Activated naive CD8-positive, alpha-beta T cell treated with anti-CD3 and anti-CD28 coated beads for 36 hours (primary cell): ENCODE measurements around the gene PNPLA1. TPM values are rescaled to one million over a fixed set of nuclear protein-coding genes. Genes with fewer than 3 reads are reported as not detected.

Experiments used
- DNase-seq: peaks from one replicate; pipeline ENCODE4 v3.0.0; 2021
- H3K27ac Mint-ChIP-seq: one replicate; pipeline ENCODE4 v1.8.0; 2022; ENCODE audit warnings: mild to moderate bottlenecking, moderate library complexity, mixed read lengths
- H3K27me3 Mint-ChIP-seq: one replicate; pipeline ENCODE4 v1.8.0; 2022; ENCODE audit warnings: mild to moderate bottlenecking, mixed read lengths
- H3K36me3 Mint-ChIP-seq: one replicate; pipeline ENCODE4 v1.8.0; 2021; ENCODE audit warnings: mild to moderate bottlenecking, mixed read lengths
- H3K4me1 Mint-ChIP-seq: one replicate; pipeline ENCODE4 v1.8.0; 2021; ENCODE audit warnings: mixed read lengths
- H3K4me3 Mint-ChIP-seq: one replicate; pipeline ENCODE4 v1.8.0; 2022; ENCODE audit warnings: mild to moderate bottlenecking, moderate library complexity, mixed read lengths
- H3K9me3 Mint-ChIP-seq: one replicate; pipeline ENCODE4 v1.8.0; 2022; ENCODE audit warnings: mixed read lengths
- total RNA-seq, 2 experiments: library from RNA; stranded (reverse); gene quantifications; one replicate each; pipeline ENCODE4 v1.2.3, GENCODE V29; 2021

PNPLA1 gene
- total RNA-seq, 2 experiments from 2014 or later, result not detected

GRCh38 chr6:36241728-36242127 lies 28.1 kb upstream of the PNPLA1 start:
- DNase-seq, result no peak
- H3K9me3 Mint-ChIP-seq, result no peaks in the 10 kb centered on the region
- H3K4me3 Mint-ChIP-seq, result no peak overlapping the region
- peaks cover 9% of the 10 kb centered on the region for H3K4me1 Mint-ChIP-seq
- H3K27me3 Mint-ChIP-seq, result peaks cover 15% of the 10 kb centered on the region
- no peak overlapping the region for H3K27ac Mint-ChIP-seq
- no peaks in the 10 kb centered on the region for H3K36me3 Mint-ChIP-seq

DNA sequence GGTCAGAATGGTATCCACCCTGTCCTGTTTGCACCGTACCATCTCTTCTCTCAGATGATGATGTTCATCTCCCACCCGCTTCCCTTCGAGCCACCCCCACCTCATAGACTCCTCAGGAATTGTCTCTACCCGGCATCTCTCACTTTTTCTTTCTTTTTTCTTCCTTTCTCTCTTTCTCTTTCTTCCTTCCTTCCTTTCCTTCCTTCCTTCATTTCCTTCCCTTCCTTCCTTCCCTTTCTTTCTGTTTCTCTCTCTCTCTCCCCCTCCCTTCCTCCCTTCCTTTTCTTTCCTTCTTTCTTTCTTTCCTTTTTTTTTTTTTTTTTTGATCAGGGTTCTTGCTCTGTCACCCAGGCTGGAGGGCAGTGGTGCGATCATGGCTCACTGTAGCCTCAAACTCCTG lies 27.7 kb upstream of the PNPLA1 start:
- no peak overlapping the region for H3K27ac Mint-ChIP-seq
- no peaks in the 10 kb centered on the region for H3K9me3 Mint-ChIP-seq
- H3K4me3 Mint-ChIP-seq, result no peak overlapping the region
- peaks cover 9% of the 10 kb centered on the region for H3K4me1 Mint-ChIP-seq
- H3K36me3 Mint-ChIP-seq, result no peaks in the 10 kb centered on the region
- peaks cover 15% of the 10 kb centered on the region for H3K27me3 Mint-ChIP-seq
- no peak for DNase-seq

DNA sequence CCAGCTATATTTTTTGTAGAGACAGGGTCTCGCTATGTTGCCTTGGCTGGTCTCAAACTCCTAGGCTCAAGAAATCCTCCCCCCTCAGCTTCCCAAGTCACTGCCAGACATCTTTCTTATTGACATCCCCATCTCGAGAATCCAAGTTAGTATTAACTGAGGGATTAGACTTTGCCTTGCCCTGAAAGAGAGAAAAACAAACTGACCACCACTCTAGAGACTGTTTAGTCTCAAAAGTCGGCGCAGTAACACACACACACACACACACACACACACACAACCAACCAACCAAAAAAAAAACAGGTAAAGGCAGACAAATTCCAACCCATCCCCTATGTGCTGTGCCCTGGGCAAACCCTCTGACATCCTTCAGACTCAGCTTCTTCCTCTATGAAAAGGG lies 27.2 kb upstream of the PNPLA1 start:
- Mint-ChIP-seq H3K27ac (no peak overlapping the region), H3K27me3 (peaks cover 15% of the 10 kb centered on the region), H3K9me3 (no peaks in the 10 kb centered on the region), H3K4me3 (no peak overlapping the region), H3K36me3 (no peaks in the 10 kb centered on the region), H3K4me1 (peaks cover 9% of the 10 kb centered on the region)
- no peak for DNase-seq

- H3K4me3 Mint-ChIP-seq, result no peak overlapping the region
- H3K36me3 Mint-ChIP-seq, result no peaks in the 10 kb centered on the region
- H3K27me3 Mint-ChIP-seq, result peaks cover 15% of the 10 kb centered on the region
- H3K4me1 Mint-ChIP-seq, result peaks cover 9% of the 10 kb centered on the region
- H3K9me3 Mint-ChIP-seq, result no peaks in the 10 kb centered on the region
- H3K27ac Mint-ChIP-seq, result no peak overlapping the region
- no peak for DNase-seq
These were observed 26.2 kb upstream of the PNPLA1 start for GRCh38 chr6:36243562-36244212.

GRCh38 chr6:36244641-36245280 lies 25.1 kb upstream of the PNPLA1 start:
- peaks cover 15% of the 10 kb centered on the region for H3K27me3 Mint-ChIP-seq
- no peak overlapping the region for H3K4me3 Mint-ChIP-seq

DNA sequence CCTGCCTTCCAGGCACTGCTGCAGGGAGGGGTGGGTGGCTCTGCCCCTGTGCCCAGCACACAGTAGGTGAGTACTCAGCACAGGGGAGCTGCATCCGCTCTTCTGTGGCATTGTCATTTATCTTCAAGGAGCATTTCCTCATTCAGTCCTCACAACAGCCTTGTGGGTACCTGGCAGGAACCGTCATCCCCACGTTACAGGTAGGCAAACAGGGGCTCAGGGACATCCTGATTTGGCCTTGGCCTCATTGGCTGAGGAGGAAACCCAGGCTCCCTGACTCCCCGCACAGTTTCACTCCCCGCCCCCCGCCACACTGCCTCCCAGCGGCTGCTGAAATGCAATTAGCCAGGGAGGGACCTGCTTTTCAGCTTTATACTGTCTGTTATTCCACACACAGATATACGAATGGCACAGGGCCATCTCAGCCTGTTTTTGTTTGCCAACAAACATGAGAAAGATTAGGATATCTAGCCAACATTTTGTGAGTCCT lies 24.2 kb upstream of the PNPLA1 start:
- H3K9me3 Mint-ChIP-seq, result no peaks in the 10 kb centered on the region
- H3K36me3 Mint-ChIP-seq, result no peaks in the 10 kb centered on the region
- no peak overlapping the region for H3K27ac Mint-ChIP-seq
- H3K4me1 Mint-ChIP-seq, result peaks cover 9% of the 10 kb centered on the region
- H3K4me3 Mint-ChIP-seq, result no peak overlapping the region
- H3K27me3 Mint-ChIP-seq, result peaks cover 15% of the 10 kb centered on the region
- DNase-seq, result peak; percentile 13

More at GRCh38 chr6:36244641-36245280, 25.1 kb upstream of the PNPLA1 start:
- Mint-ChIP-seq H3K36me3 (no peaks in the 10 kb centered on the region), H3K9me3 (no peaks in the 10 kb centered on the region), H3K4me1 (peaks cover 9% of the 10 kb centered on the region), H3K27ac (no peak overlapping the region)
- DNase-seq, result no peak

- Mint-ChIP-seq H3K27ac (no peak overlapping the region), H3K36me3 (no peaks in the 10 kb centered on the region), H3K4me1 (peaks cover 6% of the 10 kb centered on the region), H3K9me3 (no peaks in the 10 kb centered on the region), H3K4me3 (no peak overlapping the region), H3K27me3 (peaks cover 15% of the 10 kb centered on the region)
- no peak for DNase-seq
These were observed 23.2 kb upstream of the PNPLA1 start for GRCh38 chr6:36246506-36247268.

DNA sequence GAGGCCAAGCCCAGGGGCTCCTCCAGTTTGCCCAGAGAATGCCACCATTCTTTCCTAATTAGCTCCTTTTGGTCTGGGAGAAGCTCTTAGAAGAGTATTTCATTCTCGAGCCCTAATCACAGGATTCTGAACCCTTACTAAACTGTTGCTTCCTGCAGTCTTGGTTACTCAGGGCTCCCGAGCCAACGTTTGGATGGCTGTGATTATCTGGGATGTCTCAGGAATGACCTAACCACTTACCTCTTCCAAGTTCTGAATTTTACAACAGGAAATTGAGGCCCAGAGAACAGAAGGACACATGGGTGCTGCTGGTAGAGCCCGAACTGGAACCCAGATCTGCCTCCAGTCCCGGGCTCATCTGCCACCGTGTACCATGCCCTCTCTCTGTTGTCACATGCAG lies 22.2 kb upstream of the PNPLA1 start:
- H3K4me3 Mint-ChIP-seq, result no peak overlapping the region
- peaks cover 2% of the 10 kb centered on the region for H3K4me1 Mint-ChIP-seq
- DNase-seq, result no peak
- no peaks in the 10 kb centered on the region for H3K9me3 Mint-ChIP-seq
- peaks cover 6% of the 10 kb centered on the region for H3K27me3 Mint-ChIP-seq
- H3K27ac Mint-ChIP-seq, result no peak overlapping the region
- no peaks in the 10 kb centered on the region for H3K36me3 Mint-ChIP-seq

DNA sequence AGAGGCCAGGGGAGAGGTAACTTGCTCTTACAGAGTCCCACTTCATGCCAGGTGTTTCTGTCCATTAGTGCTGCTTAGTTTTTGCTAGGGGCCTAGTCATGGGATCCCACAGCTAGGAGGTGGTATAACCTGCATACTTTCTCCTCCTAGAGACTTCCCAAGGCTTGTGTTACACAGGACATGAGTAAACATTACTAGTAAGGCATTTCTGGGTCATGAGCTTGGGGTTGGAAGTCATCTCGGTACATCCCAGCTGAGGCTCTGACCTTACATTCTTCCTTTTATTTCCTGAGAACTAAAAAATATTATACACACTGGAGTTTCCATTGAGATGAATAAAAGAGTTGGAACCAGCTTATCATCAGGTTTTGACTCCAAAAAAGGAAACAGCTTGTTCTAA lies 20.9 kb upstream of the PNPLA1 start:
- no peaks in the 10 kb centered on the region for H3K4me1 Mint-ChIP-seq
- no peaks in the 10 kb centered on the region for H3K9me3 Mint-ChIP-seq
- no peaks in the 10 kb centered on the region for H3K36me3 Mint-ChIP-seq
- DNase-seq, result no peak
- H3K27ac Mint-ChIP-seq, result no peak overlapping the region
- no peak overlapping the region for H3K4me3 Mint-ChIP-seq
- no peaks in the 10 kb centered on the region for H3K27me3 Mint-ChIP-seq

DNA sequence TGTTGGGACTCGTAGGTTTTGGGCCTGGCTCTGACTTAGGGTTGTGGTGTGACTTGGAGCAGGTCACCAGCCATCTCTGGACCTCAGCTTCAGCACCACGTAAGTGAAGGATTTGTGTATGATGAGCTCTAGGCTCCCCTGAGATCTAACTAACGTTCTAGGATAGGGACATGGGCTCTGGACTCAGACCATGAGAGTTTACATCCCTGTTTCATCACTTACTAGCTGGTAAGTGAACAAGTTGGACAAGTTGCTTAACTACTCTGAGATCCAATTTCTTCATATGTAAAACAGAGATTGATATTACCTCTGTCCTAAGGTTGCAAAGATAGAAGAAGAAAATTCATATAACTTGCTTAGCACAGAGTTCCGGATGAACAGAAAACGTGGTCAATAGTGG lies 20.3 kb upstream of the PNPLA1 start:
- Mint-ChIP-seq H3K9me3 (no peaks in the 10 kb centered on the region), H3K4me3 (no peak overlapping the region), H3K36me3 (no peaks in the 10 kb centered on the region), H3K27me3 (no peaks in the 10 kb centered on the region), H3K27ac (no peak overlapping the region), H3K4me1 (no peaks in the 10 kb centered on the region)
- no peak for DNase-seq

DNA sequence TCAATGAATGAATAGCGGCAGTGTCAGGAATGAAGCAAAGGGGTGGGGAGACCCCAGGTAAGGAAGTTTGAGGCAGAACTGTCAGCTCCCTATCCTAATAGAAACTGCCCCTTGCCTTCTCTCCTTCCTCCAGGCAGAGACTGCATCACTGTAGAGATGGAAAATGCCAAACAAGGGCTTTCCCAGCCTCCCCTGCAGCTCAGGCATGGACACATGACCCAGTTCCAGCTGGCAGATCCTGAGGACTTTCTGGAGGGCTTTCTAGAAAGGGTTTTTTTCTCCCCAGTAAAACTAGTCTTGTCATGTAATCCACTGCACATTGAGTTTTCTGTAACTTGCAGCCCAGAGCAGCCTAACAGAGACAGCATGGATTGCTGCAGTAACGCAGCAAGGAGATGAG lies 17.9 kb upstream of the PNPLA1 start:
- H3K36me3 Mint-ChIP-seq, result no peaks in the 10 kb centered on the region
- peaks cover 1% of the 10 kb centered on the region for H3K9me3 Mint-ChIP-seq
- no peak for DNase-seq
- H3K4me3 Mint-ChIP-seq, result no peak overlapping the region
- no peaks in the 10 kb centered on the region for H3K27me3 Mint-ChIP-seq
- no peaks in the 10 kb centered on the region for H3K4me1 Mint-ChIP-seq
- H3K27ac Mint-ChIP-seq, result no peak overlapping the region

- Mint-ChIP-seq H3K4me3 (no peak overlapping the region), H3K27ac (no peak overlapping the region), H3K27me3 (no peaks in the 10 kb centered on the region), H3K36me3 (peaks cover 1% of the 10 kb centered on the region), H3K4me1 (no peaks in the 10 kb centered on the region), H3K9me3 (no peaks in the 10 kb centered on the region)
- DNase-seq, result no peak
These were observed 6.4 kb upstream of the PNPLA1 start for GRCh38 chr6:36263390-36264000.

GRCh38 chr6:36265744-36266143 lies 4.1 kb upstream of the PNPLA1 start:
- Mint-ChIP-seq H3K36me3 (peaks cover 1% of the 10 kb centered on the region), H3K4me3 (no peak overlapping the region), H3K4me1 (no peaks in the 10 kb centered on the region)

DNA sequence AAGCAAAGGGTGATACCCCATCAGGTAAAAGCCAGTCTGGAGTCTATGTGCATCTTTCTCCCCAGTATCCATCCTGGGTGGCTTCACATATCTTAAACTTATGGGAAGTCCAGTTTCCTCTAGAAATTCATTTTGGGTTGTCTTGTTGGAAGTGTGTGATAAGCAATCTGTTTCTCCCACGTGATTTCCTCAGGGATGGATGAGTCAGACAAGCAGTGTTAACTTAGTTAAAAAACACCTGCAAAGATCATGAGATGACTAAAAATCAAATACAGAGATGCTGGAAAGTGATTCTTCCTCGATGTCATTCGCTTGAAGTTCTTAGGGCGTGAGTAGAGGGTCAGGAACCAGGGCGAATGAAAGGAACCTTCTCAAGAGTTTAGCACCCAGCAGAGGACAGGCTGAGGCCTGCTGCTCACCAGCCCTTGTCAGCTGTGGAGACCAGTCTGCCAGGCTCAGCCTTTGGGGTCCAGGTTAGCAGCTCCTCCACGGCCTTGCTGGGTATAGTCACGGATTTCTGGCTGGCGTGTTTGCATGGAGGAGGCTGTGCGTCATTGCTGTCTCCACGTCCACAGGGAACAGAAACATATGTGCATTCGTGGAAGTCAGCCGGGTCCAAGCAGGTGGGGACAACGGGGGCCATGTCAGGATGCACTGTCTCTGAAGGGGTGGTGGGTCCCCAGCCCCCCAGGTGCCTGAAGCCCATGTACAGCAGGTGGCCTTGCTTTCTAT lies 2.8 kb upstream of the PNPLA1 start:
- Mint-ChIP-seq H3K4me1 (no peaks in the 10 kb centered on the region), H3K27ac (no peak overlapping the region), H3K36me3 (peaks cover 1% of the 10 kb centered on the region), H3K9me3 (no peaks in the 10 kb centered on the region), H3K27me3 (no peaks in the 10 kb centered on the region), H3K4me3 (no peak overlapping the region)
- no peak for DNase-seq

More at GRCh38 chr6:36265744-36266143, 4.1 kb upstream of the PNPLA1 start:
- Mint-ChIP-seq H3K27me3 (no peaks in the 10 kb centered on the region), H3K27ac (no peak overlapping the region), H3K9me3 (no peaks in the 10 kb centered on the region)
- no peak for DNase-seq
